Endothelial cell of umbilical vein (primary cell): ENCODE data around the gene TENM4.

ENCODE experiments used
- CTCF ChIP-seq, 2 donors: IDR thresholded peaks; 1 replicate in 1 of 2; 2 replicates in 1 of 2; pipeline ENCODE4 v1.5.1; 2011; ENCODE audit warnings: low read length in 2 of 2, mild to moderate bottlenecking in 2 of 2, moderate library complexity in 2 of 2, control low read depth in 1 of 2, inconsistent platforms in 1 of 2, low read depth in 1 of 2; ENCODE audit not compliant: insufficient read depth in 1 of 2; ENCODE audit errors: extremely low read depth in 1 of 2
- EZH2 ChIP-seq: IDR thresholded peaks from 2 replicates; pipeline ENCODE4 v1.6.1; 2012; ENCODE audit warnings: borderline replicate concordance, low read depth, mild to moderate bottlenecking, moderate library complexity, low read length, inconsistent platforms; ENCODE audit not compliant: severe bottlenecking
- JUN ChIP-seq: IDR thresholded peaks from 2 replicates; pipeline ENCODE4 v1.6.1; 2011; ENCODE audit warnings: borderline replicate concordance, low read depth; ENCODE audit not compliant: insufficient read length, insufficient read depth
- MYC ChIP-seq: IDR thresholded peaks from one replicate; pipeline ENCODE4 v1.6.1; 2011; ENCODE audit warnings: mild to moderate bottlenecking, low read depth, low read length
- POLR2A ChIP-seq: IDR thresholded peaks from 2 replicates; pipeline ENCODE4 v1.6.1; 2012; ENCODE audit warnings: low read depth, mild to moderate bottlenecking, control low read depth, low read length
- POLR2AphosphoS5 ChIP-seq: IDR thresholded peaks from 2 replicates; pipeline ENCODE4 v1.6.1; 2012; ENCODE audit warnings: low read depth, mild to moderate bottlenecking, control low read depth, low read length, moderate library complexity; ENCODE audit not compliant: insufficient read depth

- no peak for TF ChIP-seq CTCF (IDR thresholded peaks at IDR 0.05; ENCODE audit: extremely low read depth in 1 of 2, insufficient read depth in 1 of 2, low read depth in 1 of 2, low read length in 2 of 2)
- TF ChIP-seq POLR2A, result no peak
- TF ChIP-seq EZH2, result no peak
- TF ChIP-seq JUN, result no peak
- no peak for TF ChIP-seq POLR2AphosphoS5
- no peak for TF ChIP-seq MYC
Observed at GRCh38 chr11:79113054-79113690, 327.7 kb downstream of the TENM4 start.
